HG02970 (cell line): ENCODE results near the gene RIOX2.
"Not testable (repeated sequence)": the region's sequence is repeated elsewhere in the genome, so short reads cannot be mapped to it uniquely, and the experiment has no call there.

Experiments used
- ATAC-seq: cut with Tn5 transposase; IDR thresholded peaks from one replicate; pipeline ENCODE4 v1.9.1; 2021; ENCODE audit warnings: mild to moderate bottlenecking, moderate library complexity, moderate number of reproducible peaks; ENCODE audit not compliant: unreplicated experiment, low FRiP score

Gene RIOX2

GRCh38 chr3:97917813-97918536, 54.3 kb downstream of the RIOX2 start:
- ATAC-seq, result no peak

- ATAC-seq, result no peak
Measured at GRCh38 chr3:97916576-97916975, 55.7 kb downstream of the RIOX2 start.

GRCh38 chr3:97914388-97914787, 57.8 kb downstream of the RIOX2 start:
- ATAC-seq, result no peak

- no peak for ATAC-seq
Measured at GRCh38 chr3:97911459-97911858, 60.8 kb downstream of the RIOX2 start.

GRCh38 chr3:97910931-97911351, 61.3 kb downstream of the RIOX2 start:
- ATAC-seq, result no peak

- ATAC-seq, result not testable (repeated sequence)
Measured at GRCh38 chr3:97910236-97910831, 61.9 kb downstream of the RIOX2 start.

GRCh38 chr3:97909830-97910229, 62.4 kb downstream of the RIOX2 start:
- ATAC-seq, result not testable (repeated sequence)

- no peak for ATAC-seq
Measured at GRCh38 chr3:97901313-97902248, 70.7 kb downstream of the RIOX2 start.

GRCh38 chr3:97899331-97899730, 72.9 kb downstream of the RIOX2 start:
- ATAC-seq, result no peak

- no peak for ATAC-seq
Measured at GRCh38 chr3:97896547-97896946, 75.7 kb downstream of the RIOX2 start.

GRCh38 chr3:97896129-97896528, 76.1 kb downstream of the RIOX2 start:
- no peak for ATAC-seq

- ATAC-seq, result no peak
Measured at GRCh38 chr3:97895216-97895615, 77.0 kb downstream of the RIOX2 start.

GRCh38 chr3:97892852-97893251, 79.4 kb downstream of the RIOX2 start:
- ATAC-seq, result no peak
